GM08714 (cell line): ENCODE results near the gene FAM221A.
"Not testable (repeated sequence)": the region's sequence is repeated elsewhere in the genome, so short reads cannot be mapped to it uniquely, and the experiment has no call there.

Experiments used
- H3K4me3 ChIP-seq: fragments of 200-500 bp; sonication (Bioruptor generic); 2 replicates; pipeline ENCODE4 v1.5.1; 2014; ENCODE audit warnings: mild to moderate bottlenecking, low read length, inconsistent platforms
- ZNF274 ChIP-seq: IDR thresholded peaks from 2 replicates; pipeline ENCODE4 v1.6.1; 2012; ENCODE audit warnings: mild to moderate bottlenecking, low read depth, low read length

The FAM221A gene

GRCh38 chr7:23717788-23718187, 37.8 kb downstream of the FAM221A start:
- H3K4me3 ChIP-seq: no peak overlapping the region
- no peak for TF ChIP-seq ZNF274

GRCh38 chr7:23721456-23721855, 41.5 kb downstream of the FAM221A start:
- no peak for TF ChIP-seq ZNF274
- no peak overlapping the region for H3K4me3 ChIP-seq

- H3K4me3 ChIP-seq: not testable (repeated sequence)
Observed at GRCh38 chr7:23722587-23723216, 42.7 kb downstream of the FAM221A start.

- not testable (repeated sequence) for H3K4me3 ChIP-seq
Observed at GRCh38 chr7:23724113-23724512, 44.1 kb downstream of the FAM221A start.

GRCh38 chr7:23742051-23742450, 62.1 kb downstream of the FAM221A start:
- no peak for TF ChIP-seq ZNF274
- H3K4me3 ChIP-seq: no peak overlapping the region

- TF ChIP-seq ZNF274: no peak
- no peak overlapping the region for H3K4me3 ChIP-seq
Observed at GRCh38 chr7:23743226-23743625, 63.2 kb downstream of the FAM221A start.

GRCh38 chr7:23746629-23747028, 66.6 kb downstream of the FAM221A start:
- H3K4me3 ChIP-seq: no peak overlapping the region

GRCh38 chr7:23751852-23752251, 71.9 kb downstream of the FAM221A start:
- no peak for TF ChIP-seq ZNF274
- no peak overlapping the region for H3K4me3 ChIP-seq

More at GRCh38 chr7:23746629-23747028, 66.6 kb downstream of the FAM221A start:
- TF ChIP-seq ZNF274: no peak
